PC-3 (cell line): ENCODE results near the gene MBD3L1. TPM values are rescaled to one million over a fixed set of nuclear protein-coding genes. Genes with fewer than 3 reads are reported as not detected.

Experiments
- ATAC-seq: fragments of 200-7000 bp; cut with Tn5 transposase; 2 replicates; pipeline ENCODE4 v1.9.1; 2020; ENCODE audit warnings: mild to moderate bottlenecking, moderate library complexity
- BruUV-seq: library from RNA; stranded (reverse); fragments of 400-500 nt; replicated peaks from 2 replicates; lab custom pipeline; 2021; lab: Mats Ljungman, UMichigan
- CTCF ChIA-PET: fragments of 300-600 bp; sonication (Branson Sonifier 250); formaldehyde crosslinking; loops from one replicate; lab custom pipeline; 2022; ENCODE audit warnings: antibody characterized with exemption; lab: Charles Lee
- POLR2A ChIA-PET: fragments of 300-600 bp; sonication (Branson Sonifier 250); formaldehyde crosslinking; loops from one replicate; lab custom pipeline; 2022; ENCODE audit warnings: antibody characterized with exemption; ENCODE audit not compliant: unreplicated experiment; lab: Charles Lee
- DNase-seq: peaks from one replicate; pipeline ENCODE4 v3.0.0-alpha.2; 2015
- H2AFZ ChIP-seq: fragments of 300-600 bp; sonication (generic); 2 replicates; pipeline ENCODE4 v1.6.0; 2016; ENCODE audit warnings: antibody characterized with exemption, low read length
- H3F3A ChIP-seq: fragments of 300-600 bp; sonication (generic); one replicate; pipeline ENCODE4 v1.6.0; 2017; ENCODE audit warnings: antibody characterized with exemption, low read length, control low read depth, mild to moderate bottlenecking; ENCODE audit not compliant: unreplicated experiment
- H3K27ac ChIP-seq: fragments of 300-600 bp; sonication (generic); 2 replicates; pipeline ENCODE4 v1.5.1; 2016; ENCODE audit warnings: mild to moderate bottlenecking, low read length
- H3K27me3 ChIP-seq: fragments of 300-600 bp; sonication (generic); 2 replicates; pipeline ENCODE4 v1.6.1; 2016; ENCODE audit warnings: low read length, mixed read lengths
- H3K36me3 ChIP-seq: fragments of 300-600 bp; sonication (generic); 2 replicates; pipeline ENCODE4 v1.6.1; 2016; ENCODE audit warnings: low read depth, mixed run types, low read length, mixed read lengths
- H3K4me1 ChIP-seq: fragments of 300-600 bp; sonication (generic); 2 replicates; pipeline ENCODE4 v1.5.1; 2016; ENCODE audit warnings: low read length; ENCODE audit not compliant: insufficient read depth
- H3K4me2 ChIP-seq: fragments of 300-600 bp; sonication (generic); 2 replicates; pipeline ENCODE4 v1.6.0; 2016; ENCODE audit warnings: low read length
- H3K4me3 ChIP-seq: fragments of 300-600 bp; sonication (generic); 2 replicates; pipeline ENCODE4 v1.5.1; 2016; ENCODE audit warnings: mild to moderate bottlenecking, low read length, mixed read lengths
- H3K79me2 ChIP-seq: fragments of 300-600 bp; sonication (generic); 2 replicates; pipeline ENCODE4 v1.6.1; 2017; ENCODE audit warnings: low read length, mixed read lengths
- H3K9ac ChIP-seq: fragments of 300-600 bp; sonication (generic); 2 replicates; pipeline ENCODE4 v1.6.0; 2016; ENCODE audit warnings: mild to moderate bottlenecking, low read length
- H3K9me2 ChIP-seq: fragments of 300-600 bp; sonication (generic); replicated peaks from 2 replicates; pipeline ENCODE4 v1.6.1; 2016; ENCODE audit warnings: mixed run types, low read length, mixed read lengths
- H3K9me3 ChIP-seq: fragments of 300-600 bp; sonication (generic); 2 replicates; pipeline ENCODE4 v1.6.1; 2016; ENCODE audit warnings: low read length, mixed read lengths
- H4K20me1 ChIP-seq: fragments of 300-600 bp; sonication (generic); 2 replicates; pipeline ENCODE4 v1.6.1; 2016; ENCODE audit warnings: low read length, mixed read lengths
- CTCF ChIP-seq: fragments of 300-600 bp; sonication (generic); conservative IDR thresholded peaks from 2 replicates; pipeline ENCODE4 v1.5.1; 2017; ENCODE audit warnings: antibody characterized with exemption, low read depth, mild to moderate bottlenecking, low read length
- EZH2 ChIP-seq: fragments of 300-600 bp; sonication (generic); IDR thresholded peaks from one replicate; pipeline ENCODE4 v1.6.1; 2017; ENCODE audit warnings: antibody characterized with exemption, mild to moderate bottlenecking, low read length; ENCODE audit not compliant: unreplicated experiment
- EZH2phosphoT487 ChIP-seq: fragments of 300-600 bp; sonication (generic); IDR thresholded peaks from 2 replicates; pipeline ENCODE4 v1.6.1; 2018; ENCODE audit warnings: mild to moderate bottlenecking, antibody characterized with exemption, low read length, borderline replicate concordance
- intact Hi-C: fragments of 100-400 bp; cut with micrococcal nuclease; formaldehyde crosslinking; loops from 2 replicates; pipeline ENCODE4 v1.9.0; 2023
- total RNA-seq: library from RNA; depleted of rRNA; stranded (reverse); fragments of >200 nt; gene quantifications from 2 replicates; pipeline ENCODE4 v1.2.3, GENCODE V29; 2014

The MBD3L1 gene
- total RNA-seq, 1 experiment from 2014 or later: not detected

GRCh38 chr19:8877854-8878705 lies 45.9 kb downstream of the MBD3L1 start:
- Histone ChIP-seq H3K27ac (no peak overlapping the region), H2AFZ (no peak overlapping the region), H3K4me2 (no peak overlapping the region), H3K9ac (no peak overlapping the region), H3K79me2 (no peaks in the 10 kb centered on the region), H3K9me2 (no peaks in the 10 kb centered on the region), H3K4me1 (no peaks in the 10 kb centered on the region), H3K36me3 (no peaks in the 10 kb centered on the region), H3K4me3 (no peak overlapping the region), H3K9me3 (no peaks in the 10 kb centered on the region), H4K20me1 (no peaks in the 10 kb centered on the region), H3K27me3 (peaks cover 6% of the 10 kb centered on the region; the same call in 1 of the 2 replicates), H3F3A (no peaks in the 10 kb centered on the region)
- intact Hi-C loops: no loop called here
- no TSS peak for BruUV-seq
- POLR2A ChIA-PET: no interaction called here
- no peak for TF ChIP-seq EZH2
- TF ChIP-seq EZH2phosphoT487: no peak
- TF ChIP-seq CTCF: no peak
- CTCF ChIA-PET: no interaction called here
- DNase-seq: peak; percentile 31
- no peak for ATAC-seq

GRCh38 chr19:8880868-8881488 lies 48.8 kb downstream of the MBD3L1 start:
- BruUV-seq: no TSS peak
- POLR2A ChIA-PET: no interaction called here
- Histone ChIP-seq H3K27me3 (peaks cover 6% of the 10 kb centered on the region; the same call in 1 of the 2 replicates), H3K4me2 (no peak overlapping the region), H3K9me3 (0 out of 2 replicates have a peak, but pooled peaks cover 7% of the 10 kb centered on the region), H3K4me3 (no peak overlapping the region), H3K36me3 (no peaks in the 10 kb centered on the region), H3K27ac (no peak overlapping the region), H3K9me2 (no peaks in the 10 kb centered on the region), H2AFZ (no peak overlapping the region), H3K9ac (no peak overlapping the region), H3K4me1 (no peaks in the 10 kb centered on the region), H3F3A (no peaks in the 10 kb centered on the region), H3K79me2 (no peaks in the 10 kb centered on the region), H4K20me1 (no peaks in the 10 kb centered on the region)
- DNase-seq: no peak
- no peak for ATAC-seq
- CTCF ChIA-PET: no interaction called here
- intact Hi-C loops: no loop called here
- TF ChIP-seq EZH2phosphoT487: no peak
- TF ChIP-seq CTCF: no peak
- TF ChIP-seq EZH2: no peak
